WTC11 (cell line): ENCODE measurements around the gene CCSER1.
"Not testable (repeated sequence)": the region's sequence is repeated elsewhere in the genome, so short reads cannot be mapped to it uniquely, and the experiment has no call there.

Source experiments
- ATF3 ChIP-seq: sonication (generic); formaldehyde crosslinking; conservative IDR thresholded peaks from 2 replicates; pipeline ENCODE4 v1.8.1; 2022; ENCODE audit warnings: mild to moderate bottlenecking, missing genetic modification reagents
- CDX4 ChIP-seq: fragments of 250-450 bp; sonication (Bioruptor Pico); IDR thresholded peaks from 2 replicates; pipeline ENCODE4 v1.9.0; 2021; ENCODE audit warnings: moderate library complexity, mild to moderate bottlenecking, inconsistent platforms, borderline replicate concordance
- CTCF ChIP-seq: fragments of 200-600 bp; IDR thresholded peaks from 2 replicates; pipeline ENCODE4 v1.8.0; 2022; ENCODE audit warnings: antibody characterized with exemption
- E2F1 ChIP-seq: sonication (generic); formaldehyde crosslinking; IDR thresholded peaks from 2 replicates; pipeline ENCODE4 v1.8.0; 2022; ENCODE audit warnings: mild to moderate bottlenecking, missing genetic modification reagents
- ELF4 ChIP-seq: sonication (generic); formaldehyde crosslinking; IDR thresholded peaks from 2 replicates; pipeline ENCODE4 v1.8.1; 2022; ENCODE audit warnings: low read depth, mild to moderate bottlenecking, moderate library complexity, missing genetic modification reagents
- FOXP4 ChIP-seq: sonication (generic); formaldehyde crosslinking; IDR thresholded peaks from 2 replicates; pipeline ENCODE4 v1.8.0; 2022; ENCODE audit warnings: mild to moderate bottlenecking, missing genetic modification reagents
- NFYB ChIP-seq: sonication (generic); formaldehyde crosslinking; conservative IDR thresholded peaks from 2 replicates; pipeline ENCODE4 v1.8.0; 2022; ENCODE audit warnings: low read depth, missing genetic modification reagents
- NR1H2 ChIP-seq: sonication (generic); formaldehyde crosslinking; IDR thresholded peaks from 2 replicates; pipeline ENCODE4 v1.9.0; 2021; ENCODE audit warnings: mild to moderate bottlenecking, moderate library complexity, missing genetic modification reagents
- PRDM15 ChIP-seq: sonication (generic); formaldehyde crosslinking; IDR thresholded peaks from 2 replicates; pipeline ENCODE4 v1.8.0; 2022; ENCODE audit warnings: missing genetic modification reagents
- STAT6 ChIP-seq: sonication (generic); formaldehyde crosslinking; conservative IDR thresholded peaks from 2 replicates; pipeline ENCODE4 v1.8.1; 2023; ENCODE audit warnings: mild to moderate bottlenecking, low read depth, missing genetic modification reagents, moderate library complexity
- USF1 ChIP-seq: sonication (generic); formaldehyde crosslinking; IDR thresholded peaks from 2 replicates; pipeline ENCODE4 v1.8.0; 2022; ENCODE audit warnings: mild to moderate bottlenecking, missing genetic modification reagents
- USF2 ChIP-seq: sonication (generic); formaldehyde crosslinking; IDR thresholded peaks from 2 replicates; pipeline ENCODE4 v1.8.1; 2023; ENCODE audit warnings: mild to moderate bottlenecking, missing genetic modification reagents, moderate library complexity
- ZNF423 ChIP-seq: fragments of 250-450 bp; sonication (Bioruptor Pico); IDR thresholded peaks from 2 replicates; pipeline ENCODE4 v2.1.2; 2022; ENCODE audit warnings: mild to moderate bottlenecking, moderate library complexity

- not testable (repeated sequence) for TF ChIP-seq CDX4 (CRISPR knock-in tag); E2F1 (CRISPR knock-in tag); STAT6 (CRISPR knock-in tag); PRDM15 (CRISPR knock-in tag); ZNF423 (CRISPR knock-in tag); ELF4 (CRISPR knock-in tag); FOXP4 (CRISPR knock-in tag); ATF3; CTCF; USF2; NR1H2 (CRISPR knock-in tag); USF1 (CRISPR knock-in tag); NFYB (CRISPR knock-in tag)
Observed at GRCh38 chr4:91405431-91405830, 1278.2 kb downstream of the CCSER1 start.
